Bone marrow (tissue), 2 donors: ENCODE results near the gene RXYLT1.
"Not testable (repeated sequence)": the region's sequence is repeated elsewhere in the genome, so short reads cannot be mapped to it uniquely, and the experiment has no call there.

Experiments
- DNase-seq, 2 donors: peaks; one replicate each; lab custom pipeline; 2025; lab: John Stamatoyannopoulos, UW

The RXYLT1 gene

GRCh38 chr12:63804746-63805145 lies 25.0 kb downstream of the RXYLT1 start:
- no peak for DNase-seq

- DNase-seq, result no peak
Observed at GRCh38 chr12:63805704-63806672, 26.3 kb downstream of the RXYLT1 start.

GRCh38 chr12:63808631-63809030 lies 28.9 kb downstream of the RXYLT1 start:
- no peak for DNase-seq

GRCh38 chr12:63809566-63809965 lies 29.9 kb downstream of the RXYLT1 start:
- DNase-seq, result no peak

GRCh38 chr12:63811334-63811733 lies 31.6 kb downstream of the RXYLT1 start:
- DNase-seq, result no peak

- no peak for DNase-seq
Observed at GRCh38 chr12:63811755-63812154, 32.0 kb downstream of the RXYLT1 start.

GRCh38 chr12:63814146-63814772 lies 34.5 kb downstream of the RXYLT1 start:
- no peak for DNase-seq

GRCh38 chr12:63815482-63815852 lies 35.8 kb downstream of the RXYLT1 start:
- DNase-seq, result no peak

GRCh38 chr12:63816031-63816430 lies 36.3 kb downstream of the RXYLT1 start:
- no peak for DNase-seq

GRCh38 chr12:63820427-63820826 lies 40.7 kb downstream of the RXYLT1 start:
- DNase-seq, result no peak

GRCh38 chr12:63821781-63822251 lies 42.1 kb downstream of the RXYLT1 start:
- DNase-seq, result no peak

GRCh38 chr12:63822352-63822751 lies 42.6 kb downstream of the RXYLT1 start:
- no peak for DNase-seq

- DNase-seq, result no peak
Observed at GRCh38 chr12:63823040-63823439, 43.3 kb downstream of the RXYLT1 start.

GRCh38 chr12:63826006-63826585 lies 46.4 kb downstream of the RXYLT1 start:
- no peak for DNase-seq

GRCh38 chr12:63828867-63829266 lies 49.2 kb downstream of the RXYLT1 start:
- no peak for DNase-seq

- DNase-seq, result no peak
Observed at GRCh38 chr12:63836046-63836445, 56.3 kb downstream of the RXYLT1 start.

- no peak for DNase-seq
Observed at GRCh38 chr12:63836936-63837335, 57.2 kb downstream of the RXYLT1 start.

- DNase-seq, result no peak
Observed at GRCh38 chr12:63838411-63838810, 58.7 kb downstream of the RXYLT1 start.

- DNase-seq, result no peak
Observed at GRCh38 chr12:63841011-63841410, 61.3 kb downstream of the RXYLT1 start.

GRCh38 chr12:63841571-63841970 lies 61.9 kb downstream of the RXYLT1 start:
- no peak for DNase-seq

- DNase-seq, result not testable (repeated sequence)
Observed at GRCh38 chr12:63842750-63843149, 63.0 kb downstream of the RXYLT1 start.

- DNase-seq, result no peak
Observed at GRCh38 chr12:63843254-63843720, 63.6 kb downstream of the RXYLT1 start.
